SH-SY5Y (cell line): ENCODE results near the gene PTCRA.

Source experiments
- GATA2 ChIP-seq: IDR thresholded peaks from 2 replicates; pipeline ENCODE4 v1.6.1; 2011; ENCODE audit warnings: mild to moderate bottlenecking, low read depth, low read length
- GATA3 ChIP-seq: IDR thresholded peaks from 2 replicates; pipeline ENCODE4 v1.6.1; 2011; ENCODE audit warnings: low read depth, mild to moderate bottlenecking, low read length, moderate library complexity

- TF ChIP-seq GATA2 (no peak), GATA3 (no peak)
Measured at GRCh38 chr6:42939810-42940167, 23.9 kb downstream of the PTCRA start.
